ENCODE measurements around the gene HSD17B2.

- TF ChIP-seq POU6F1 (CRISPR knock-in tag; IDR thresholded peaks at IDR 0.05; ENCODE audit: borderline replicate concordance, low read depth) (no peak), CREB5 (CRISPR knock-in tag; IDR thresholded peaks at IDR 0.05; ENCODE audit: low read depth) (no peak)
These were observed 99.8 kb downstream of the HSD17B2 start for GRCh38 chr16:82134846-82135245.
